ENCODE data around the gene GDF7. TPM values are rescaled to one million over a fixed set of nuclear protein-coding genes. Genes with fewer than 3 reads are reported as not detected.

Gene GDF7
- total RNA-seq, 1 experiment from 2014 or later = 0.02 TPM

GRCh38 chr2:20626392-20626697 lies 40.6 kb upstream of the GDF7 start:
- Histone ChIP-seq H3K79me2 (ENCODE audit: insufficient read depth, low read length) (no peaks in the 10 kb centered on the region), H3K27ac (ENCODE audit: low read depth, low read length) (no peak overlapping the region), H2AFZ (ENCODE audit: low read depth, low read length, poor library complexity, severe bottlenecking) (no peak overlapping the region), H3K9ac (ENCODE audit: low read length) (no peak overlapping the region), H3K4me3 (replicated peaks in 1 of 2; ENCODE audit: low read depth in 1 of 2, low read length in 2 of 2) (no peak overlapping the region), H3K4me1 (ENCODE audit: control insufficient read depth in 1 of 2, insufficient read depth in 2 of 2, low read length in 2 of 2) (no peaks in the 10 kb centered on the region), H3K9me2 (ENCODE audit: insufficient read depth) (no peaks in the 10 kb centered on the region), H3K36me3 (ENCODE audit: control insufficient read depth in 1 of 2, insufficient read depth in 2 of 2, low read length in 2 of 2) (peaks cover 0 to 4% of the 10 kb centered on the region in 2 experiments; a peak in 1 of 4 replicates), H3K9me3 (ENCODE audit: control insufficient read depth in 1 of 2, insufficient read depth in 1 of 2, low read depth in 1 of 2, low read length in 2 of 2) (no peaks in the 10 kb centered on the region), H4K20me1 (ENCODE audit: insufficient read depth) (no peaks in the 10 kb centered on the region), H3K4me2 (ENCODE audit: low read length) (no peak overlapping the region), H3K27me3 (ENCODE audit: insufficient read depth, low read length) (no peaks in the 10 kb centered on the region)
- ChIA-PET RAD21 (ENCODE audit: low non-redundant PET in 1 of 2, low total read pairs in 2 of 2, uncharacterized antibody in 2 of 2, unreplicated experiment in 2 of 2) (no interaction called here), CTCF (no interaction called here), POLR2A (interaction anchor here (0.7 kb wide), 1 partner anchor 180 kb away, joined by 3 read pairs; the partner anchor contains the start of gene RHOB)
- no peak for TF ChIP-seq JUND (IDR thresholded peaks at IDR 0.05)
- no peak for TF ChIP-seq TCF7L2 (IDR thresholded peaks at IDR 0.05; ENCODE audit: borderline replicate concordance, extremely low read depth, insufficient read depth, insufficient read length)
- no peak for TF ChIP-seq POLR2A (IDR thresholded peaks at IDR 0.05; ENCODE audit: borderline replicate concordance, extremely low read depth, insufficient read depth, insufficient read length)
- no peak for TF ChIP-seq CBX3 (IDR thresholded peaks at IDR 0.05; ENCODE audit: low read depth)
- no peak for TF ChIP-seq SP1 (IDR thresholded peaks at IDR 0.05; ENCODE audit: low read depth)
- TF ChIP-seq CEBPB (IDR thresholded peaks at IDR 0.05; ENCODE audit: low read depth) = no peak
- no peak for TF ChIP-seq EGR1 (IDR thresholded peaks at IDR 0.05; ENCODE audit: low read depth)
- TF ChIP-seq CTCF (IDR thresholded peaks at IDR 0.05 in 2 of 3, conservative IDR thresholded peaks at IDR 0.05 in 1 of 3; ENCODE audit: borderline replicate concordance in 1 of 3, insufficient read depth in 1 of 3, low read depth in 2 of 3, low read length in 2 of 3) = no peak
- TF ChIP-seq RAD21 (IDR thresholded peaks at IDR 0.05; ENCODE audit: low read depth) = no peak
- TF ChIP-seq ATF3 (IDR thresholded peaks at IDR 0.05) = no peak
- no peak for TF ChIP-seq YY1 (IDR thresholded peaks at IDR 0.05; ENCODE audit: extremely low read depth, insufficient replicate concordance, low read depth, low read length)
- intact Hi-C loops (cut with micrococcal nuclease) = no loop called here
- DNase-seq (ENCODE audit: low read depth, low spot score) (no peak), ATAC-seq (no peak)
- BruUV-seq (replicated peaks) = no TSS peak
